VCaP (cell line): ENCODE data around the gene GRIN2A.

ENCODE experiments used
- H3K27ac ChIP-seq: fragments of 450-650 bp; 2 replicates; pipeline ENCODE4 v1.5.1; 2017
- TF ChIP-seq, protein P1 (sequence below): fragments of 450-650 bp; conservative IDR thresholded peaks from 2 replicates; pipeline ENCODE4 v1.5.1; 2017; ENCODE audit warnings: mild to moderate bottlenecking, moderate library complexity

Gene GRIN2A

GRCh38 chr16:10181196-10182162, 749 bp downstream of the GRIN2A start:
- no peak overlapping the region for H3K27ac ChIP-seq
- TF ChIP-seq, protein P1, sequence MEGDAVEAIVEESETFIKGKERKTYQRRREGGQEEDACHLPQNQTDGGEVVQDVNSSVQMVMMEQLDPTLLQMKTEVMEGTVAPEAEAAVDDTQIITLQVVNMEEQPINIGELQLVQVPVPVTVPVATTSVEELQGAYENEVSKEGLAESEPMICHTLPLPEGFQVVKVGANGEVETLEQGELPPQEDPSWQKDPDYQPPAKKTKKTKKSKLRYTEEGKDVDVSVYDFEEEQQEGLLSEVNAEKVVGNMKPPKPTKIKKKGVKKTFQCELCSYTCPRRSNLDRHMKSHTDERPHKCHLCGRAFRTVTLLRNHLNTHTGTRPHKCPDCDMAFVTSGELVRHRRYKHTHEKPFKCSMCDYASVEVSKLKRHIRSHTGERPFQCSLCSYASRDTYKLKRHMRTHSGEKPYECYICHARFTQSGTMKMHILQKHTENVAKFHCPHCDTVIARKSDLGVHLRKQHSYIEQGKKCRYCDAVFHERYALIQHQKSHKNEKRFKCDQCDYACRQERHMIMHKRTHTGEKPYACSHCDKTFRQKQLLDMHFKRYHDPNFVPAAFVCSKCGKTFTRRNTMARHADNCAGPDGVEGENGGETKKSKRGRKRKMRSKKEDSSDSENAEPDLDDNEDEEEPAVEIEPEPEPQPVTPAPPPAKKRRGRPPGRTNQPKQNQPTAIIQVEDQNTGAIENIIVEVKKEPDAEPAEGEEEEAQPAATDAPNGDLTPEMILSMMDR, result peak; percentile 31

DNA sequence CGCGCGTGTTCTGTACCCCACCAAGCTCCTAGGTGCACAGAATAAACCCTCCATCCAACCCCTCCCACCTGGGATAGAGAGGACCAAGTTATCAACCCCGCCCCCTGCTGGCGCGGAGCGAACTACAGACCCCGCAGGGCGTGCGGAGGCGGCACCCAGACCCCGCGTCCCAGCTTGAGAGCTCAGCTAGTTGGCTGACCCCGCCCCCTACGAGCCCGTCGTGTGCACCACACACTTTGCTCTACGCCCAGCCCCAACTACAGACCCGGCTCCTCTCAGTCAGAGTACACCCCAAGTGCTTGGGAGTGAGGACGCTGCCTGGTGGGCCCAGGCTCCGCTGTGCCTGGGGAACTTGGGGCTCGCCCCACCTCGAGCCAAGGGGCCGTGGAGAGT, 1.5 kb downstream of the GRIN2A start:
- no peak overlapping the region for H3K27ac ChIP-seq
- TF ChIP-seq, protein P1, result no peak

DNA sequence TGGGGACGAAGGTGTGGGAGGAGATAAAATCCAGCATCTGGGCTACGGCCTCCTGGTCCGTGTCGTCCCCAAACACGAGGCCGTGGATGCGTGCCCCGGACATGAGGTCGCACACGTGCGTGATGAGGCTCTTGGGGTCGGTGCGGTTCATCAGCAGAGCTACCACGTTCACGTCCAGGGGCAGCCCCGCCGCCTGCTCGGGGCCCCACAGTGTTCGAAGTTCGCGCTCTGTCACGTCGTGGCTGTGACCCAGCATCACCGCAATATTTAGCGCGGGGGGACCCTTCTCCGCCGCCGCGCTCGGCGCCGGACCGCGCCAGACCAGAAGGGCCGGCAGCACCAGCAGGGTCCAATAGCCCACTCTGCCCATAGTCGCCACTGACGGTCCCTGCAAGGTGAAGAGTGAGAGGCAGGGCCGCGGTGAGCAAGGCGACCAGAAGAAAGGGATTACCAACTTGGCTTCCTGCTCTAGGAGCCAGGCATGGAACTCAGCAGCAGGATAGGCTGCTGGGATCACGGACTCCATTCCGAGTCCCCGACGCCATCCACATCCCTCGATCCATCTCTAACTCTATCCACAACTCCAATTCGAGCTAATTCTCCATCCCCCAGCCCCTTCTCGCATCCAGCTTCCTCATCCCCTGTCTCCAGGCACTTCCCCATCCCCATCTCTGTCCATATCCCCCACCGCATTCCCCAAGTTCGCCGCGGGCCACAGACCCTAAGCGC, 2.0 kb downstream of the GRIN2A start:
- TF ChIP-seq, protein P1, result no peak
- H3K27ac ChIP-seq, result no peak overlapping the region

DNA sequence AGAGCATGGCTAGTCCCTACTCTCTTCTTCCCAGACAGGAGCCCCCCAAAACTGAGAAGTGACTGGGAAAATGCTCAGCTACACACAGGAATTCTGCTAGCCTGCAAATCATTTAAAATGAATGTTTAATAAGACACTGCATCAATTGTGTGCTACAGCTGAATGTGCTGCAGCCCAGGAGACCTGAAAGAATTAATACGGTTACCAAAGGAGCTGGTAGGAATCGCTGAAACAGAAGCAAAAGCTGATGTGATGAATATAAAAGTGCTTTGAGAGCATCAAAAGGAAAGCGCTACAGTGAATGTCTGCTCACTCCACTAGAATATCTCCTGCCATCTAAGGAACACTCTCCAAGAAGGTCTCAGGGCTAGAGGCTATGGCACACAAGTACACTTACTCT, 3.7 kb downstream of the GRIN2A start:
- TF ChIP-seq, protein P1, result no peak
- H3K27ac ChIP-seq, result no peak overlapping the region

GRCh38 chr16:10178080-10178479, 4.1 kb downstream of the GRIN2A start:
- TF ChIP-seq, protein P1, result no peak
- H3K27ac ChIP-seq, result no peak overlapping the region

DNA sequence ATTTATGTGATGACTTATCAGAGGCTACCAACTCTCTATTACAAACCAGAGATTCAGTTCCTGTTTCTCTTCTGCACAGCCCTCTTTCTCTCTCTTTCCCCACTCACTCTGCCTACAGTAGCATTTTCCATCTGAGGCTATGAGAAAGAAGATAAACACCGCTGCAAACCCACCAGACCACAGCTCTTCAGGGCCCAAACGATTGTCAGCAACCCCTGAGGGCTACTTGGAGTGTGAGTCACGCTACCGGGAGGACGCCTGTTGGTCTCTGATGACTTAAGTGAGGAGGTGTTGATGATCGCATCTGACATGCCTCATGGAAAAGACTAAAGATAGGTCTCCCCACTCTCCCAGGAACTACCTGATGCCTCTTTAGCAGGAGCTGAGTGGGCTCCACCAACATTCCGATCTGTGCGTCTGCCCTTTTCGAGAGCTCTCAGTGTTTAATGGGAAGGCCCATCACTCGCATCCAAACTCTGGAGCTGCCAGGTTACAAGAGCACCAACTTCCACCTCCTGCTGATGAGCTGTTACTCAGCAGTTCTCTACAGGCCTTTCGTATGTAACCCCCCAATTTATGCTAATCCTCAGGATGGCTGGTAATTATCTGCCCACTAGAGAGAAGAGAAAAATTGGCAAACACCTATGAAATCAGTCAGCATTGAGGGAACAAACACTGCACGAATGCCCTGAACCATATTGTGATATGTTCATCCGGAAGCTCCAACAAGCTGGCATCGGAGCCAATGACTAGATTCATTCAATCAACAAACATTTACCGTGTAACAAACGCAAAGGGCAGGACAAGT, 9.2 kb downstream of the GRIN2A start:
- TF ChIP-seq, protein P1, result no peak
- H3K27ac ChIP-seq, result no peak overlapping the region
